GM23338 (cell line): Measurements from ENCODE around the gene AIRE. TPM values are rescaled to one million over a fixed set of nuclear protein-coding genes. Genes with fewer than 3 reads are reported as not detected.

Experiments used
- ATAC-seq: fragments of 200-7000 bp; cut with Tn5 transposase; 3 replicates; pipeline ENCODE4 v1.9.1; 2020
- DNase-seq: peaks from one replicate; pipeline ENCODE4 v3.0.0-alpha.2; 2015; ENCODE audit warnings: low spot score
- H2AFZ ChIP-seq: fragments of 200-600 bp; sonication (generic); 2 replicates; pipeline ENCODE4 v1.8.0; 2016; ENCODE audit warnings: antibody characterized with exemption, mild to moderate bottlenecking, moderate library complexity
- H3F3A ChIP-seq: fragments of 200-600 bp; sonication (generic); replicated peaks from 2 replicates; pipeline ENCODE4 v1.8.0; 2017; ENCODE audit warnings: antibody characterized with exemption, mixed run types, low read depth
- H3K27ac ChIP-seq: fragments of 200-600 bp; sonication (generic); 2 replicates; pipeline ENCODE4 v1.6.1; 2016; ENCODE audit warnings: low read depth
- H3K27me3 ChIP-seq: fragments of 200-600 bp; sonication (generic); 2 replicates; pipeline ENCODE4 v1.8.0; 2016; ENCODE audit warnings: mild to moderate bottlenecking, mixed run types, moderate library complexity; ENCODE audit not compliant: insufficient read depth
- H3K36me3 ChIP-seq: fragments of 200-600 bp; sonication (generic); 2 replicates; pipeline ENCODE4 v1.8.0; 2016; ENCODE audit warnings: mild to moderate bottlenecking; ENCODE audit not compliant: insufficient read depth
- H3K4me1 ChIP-seq: fragments of 200-600 bp; sonication (generic); 2 replicates; pipeline ENCODE4 v1.8.0; 2016; ENCODE audit warnings: mild to moderate bottlenecking, moderate library complexity; ENCODE audit not compliant: insufficient read depth
- H3K4me2 ChIP-seq: fragments of 200-600 bp; sonication (generic); 2 replicates; pipeline ENCODE4 v1.7.1; 2017; ENCODE audit warnings: mixed run types
- H3K4me3 ChIP-seq: fragments of 200-600 bp; sonication (generic); 2 replicates; pipeline ENCODE4 v1.6.1; 2016; ENCODE audit warnings: mixed run types
- H3K79me2 ChIP-seq: fragments of 200-600 bp; sonication (generic); replicated peaks from 2 replicates; pipeline ENCODE4 v1.8.0; 2017; ENCODE audit warnings: mild to moderate bottlenecking; ENCODE audit not compliant: insufficient read depth
- H3K9me2 ChIP-seq: fragments of 200-600 bp; sonication (generic); 2 replicates; pipeline ENCODE4 v1.8.0; 2017; ENCODE audit not compliant: insufficient read depth
- H4K20me1 ChIP-seq: fragments of 200-600 bp; sonication (generic); replicated peaks from 2 replicates; pipeline ENCODE4 v1.8.0; 2017; ENCODE audit warnings: mild to moderate bottlenecking; ENCODE audit not compliant: insufficient read depth
- H3K27ac Mint-ChIP-seq: 2 replicates; pipeline ENCODE4 v1.8.0; 2020; ENCODE audit warnings: inconsistent platforms, mild to moderate bottlenecking, moderate library complexity, mixed read lengths
- H3K27me3 Mint-ChIP-seq: 3 replicates; pipeline ENCODE4 v1.8.0; 2022; ENCODE audit warnings: low read depth, mild to moderate bottlenecking, moderate library complexity, mixed read lengths, inconsistent platforms; ENCODE audit not compliant: insufficient read depth, poor library complexity
- H3K36me3 Mint-ChIP-seq: 3 replicates; pipeline ENCODE4 v1.8.0; 2021; ENCODE audit warnings: low read depth, mild to moderate bottlenecking, inconsistent platforms, moderate library complexity, mixed read lengths
- H3K4me1 Mint-ChIP-seq: 3 replicates; pipeline ENCODE4 v1.8.0; 2020; ENCODE audit warnings: mild to moderate bottlenecking, inconsistent platforms, mixed read lengths
- H3K4me3 Mint-ChIP-seq: 3 replicates; pipeline ENCODE4 v1.8.0; 2021; ENCODE audit warnings: moderate library complexity, mild to moderate bottlenecking, inconsistent platforms, mixed read lengths
- H3K9me3 Mint-ChIP-seq: 3 replicates; pipeline ENCODE4 v1.8.0; 2020; ENCODE audit warnings: moderate library complexity, mild to moderate bottlenecking, inconsistent platforms, mixed read lengths
- CREB1 ChIP-seq: fragments of 250-450 bp; sonication (Bioruptor Pico); IDR thresholded peaks from 2 replicates; pipeline ENCODE4 v1.5.0; 2020; ENCODE audit warnings: low read depth, mild to moderate bottlenecking, moderate library complexity
- NANOG ChIP-seq: IDR thresholded peaks from 2 replicates; pipeline ENCODE4 v1.6.1; 2016; ENCODE audit warnings: antibody characterized with exemption, borderline replicate concordance
- POLR2AphosphoS5 ChIP-seq: IDR thresholded peaks from 2 replicates; pipeline ENCODE4 v1.6.1; 2016; ENCODE audit warnings: antibody characterized with exemption, low read depth
- STAT1 ChIP-seq: IDR thresholded peaks from one replicate; pipeline ENCODE4 v1.6.1; 2016; ENCODE audit warnings: antibody characterized with exemption; ENCODE audit not compliant: unreplicated experiment
- ZNF114 ChIP-seq: fragments of 250-450 bp; sonication (Bioruptor Pico); IDR thresholded peaks from 2 replicates; pipeline ENCODE4 v1.5.0; 2020; ENCODE audit warnings: mild to moderate bottlenecking, moderate library complexity
- polyA plus RNA-seq: library from polyadenylated mRNA; unstranded; fragments of >200 nt; fragmentation: Nextera tagmentation; extraction: Ambion mirVana; gene quantifications from 2 replicates; pipeline ENCODE4 v1.2.1, GENCODE V29; 2016
- total RNA-seq: library from RNA; depleted of rRNA; stranded (reverse); fragments of >200 nt; shearing (Covaris generic); gene quantifications from 2 replicates; pipeline ENCODE4 v1.2.3, GENCODE V29; 2014
- TF ChIP-seq, protein P1 (sequence below): IDR thresholded peaks from 2 replicates; pipeline ENCODE4 v1.6.1; 2016; ENCODE audit warnings: antibody characterized with exemption
- TF ChIP-seq, protein P2 (sequence below): IDR thresholded peaks from one replicate; pipeline ENCODE4 v1.6.1; 2018; ENCODE audit warnings: antibody characterized with exemption; ENCODE audit not compliant: unreplicated experiment

Gene AIRE
- total and polyA plus RNA-seq, 2 experiments from 2014 or later, result 0.10 TPM; not detected in 1

DNA sequence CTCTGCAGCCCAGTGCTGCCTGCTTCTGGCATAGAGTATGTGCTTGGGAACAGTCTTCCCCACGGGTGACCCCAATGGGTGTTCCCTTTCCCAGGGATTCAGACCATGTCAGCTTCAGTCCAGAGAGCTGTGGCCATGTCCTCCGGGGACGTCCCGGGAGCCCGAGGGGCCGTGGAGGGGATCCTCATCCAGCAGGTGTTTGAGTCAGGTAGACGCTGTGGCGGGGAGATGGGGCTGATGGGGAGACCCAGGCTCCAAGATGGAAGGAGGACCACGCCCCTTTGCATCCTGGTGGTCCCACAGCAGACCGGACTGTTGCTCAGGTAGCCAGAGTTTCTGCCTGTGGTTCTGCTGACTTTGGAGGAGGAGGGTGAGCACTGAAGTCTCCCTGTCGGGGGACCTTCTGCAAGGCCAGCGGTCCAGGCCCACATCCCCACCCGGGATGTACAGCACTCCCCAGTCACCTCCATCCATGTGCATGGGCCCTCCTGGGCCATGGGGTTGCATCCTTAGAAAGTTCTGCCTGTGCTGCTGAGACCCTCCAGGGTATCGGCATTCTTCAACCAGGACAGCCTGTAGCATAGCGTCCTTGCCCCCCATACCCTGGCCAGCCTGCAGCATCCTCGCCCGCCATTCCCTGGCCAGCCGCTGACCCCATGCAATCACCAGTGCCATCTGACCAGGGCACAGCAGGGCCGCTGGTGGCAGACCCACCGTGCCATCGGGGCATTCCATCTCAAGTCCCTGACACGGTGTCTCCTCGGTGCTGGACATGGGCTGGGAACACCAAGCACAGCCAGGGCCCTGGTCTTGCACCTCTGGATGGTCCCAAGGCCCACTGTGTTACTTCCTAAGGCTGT is 2.8 kb downstream of the AIRE start:
- no peaks in the 10 kb centered on the region for H3K9me2 ChIP-seq
- H3K4me3 ChIP-seq, result no peak overlapping the region
- no peaks in the 10 kb centered on the region for H3K79me2 ChIP-seq
- no peak overlapping the region for H2AFZ ChIP-seq
- no peak overlapping the region for H3K27ac ChIP-seq
- no peak overlapping the region for H3K4me2 ChIP-seq
- peaks cover 11% of the 10 kb centered on the region; the same call in 1 of the 2 replicates for H3K27me3 ChIP-seq
- Mint-ChIP-seq H3K27ac (no peak overlapping the region), H3K9me3 (no peaks in the 10 kb centered on the region), H3K36me3 (no peaks in the 10 kb centered on the region), H3K27me3 (peaks cover 8% of the 10 kb centered on the region), H3K4me1 (peaks cover 5% of the 10 kb centered on the region), H3K4me3 (no peak overlapping the region)
- peaks cover 4% of the 10 kb centered on the region for H3K4me1 ChIP-seq
- H3F3A ChIP-seq, result no peaks in the 10 kb centered on the region
- H3K36me3 ChIP-seq, result no peaks in the 10 kb centered on the region
- no peaks in the 10 kb centered on the region for H4K20me1 ChIP-seq
- ATAC-seq (no peak), DNase-seq (no peak)
- TF ChIP-seq NANOG (no peak), STAT1 (no peak)

DNA sequence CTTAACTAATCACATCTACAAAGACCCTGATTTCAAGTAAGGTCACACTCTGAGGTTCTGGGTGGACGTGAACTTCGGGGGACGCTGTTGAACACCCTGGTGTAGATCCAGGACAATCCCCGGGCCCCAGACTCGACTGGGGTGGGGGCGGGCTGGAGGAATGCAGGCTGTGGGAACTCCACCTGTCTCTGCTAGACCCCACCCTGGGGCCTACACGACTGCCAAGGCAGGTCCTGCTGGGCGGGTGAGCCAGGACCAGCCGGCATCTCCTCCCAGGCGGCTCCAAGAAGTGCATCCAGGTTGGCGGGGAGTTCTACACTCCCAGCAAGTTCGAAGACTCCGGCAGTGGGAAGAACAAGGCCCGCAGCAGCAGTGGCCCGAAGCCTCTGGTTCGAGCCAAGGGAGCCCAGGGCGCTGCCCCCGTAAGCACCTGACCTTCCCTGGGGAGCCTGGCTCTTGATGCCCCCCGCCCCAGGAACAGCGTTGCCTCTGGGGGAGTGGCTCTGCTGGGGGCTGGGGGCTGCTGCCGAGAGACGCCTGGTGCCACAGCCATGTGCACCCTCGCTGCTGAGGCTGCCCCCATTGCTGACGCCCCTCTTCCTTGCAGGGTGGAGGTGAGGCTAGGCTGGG is 3.8 kb downstream of the AIRE start:
- no peak for ATAC-seq
- Histone ChIP-seq H3K27ac (no peak overlapping the region), H3K4me2 (no peak overlapping the region), H3K79me2 (no peaks in the 10 kb centered on the region), H3K4me3 (no peak overlapping the region), H3F3A (no peaks in the 10 kb centered on the region), H3K4me1 (no peaks in the 10 kb centered on the region), H3K27me3 (peaks cover 11% of the 10 kb centered on the region; the same call in 1 of the 2 replicates), H3K9me2 (no peaks in the 10 kb centered on the region), H4K20me1 (no peaks in the 10 kb centered on the region), H3K36me3 (no peaks in the 10 kb centered on the region), H2AFZ (no peak overlapping the region)
- TF ChIP-seq STAT1 (no peak), POLR2AphosphoS5 (no peak), CREB1 (no peak), NANOG (no peak), ZNF114 (CRISPR knock-in tag) (no peak)
- TF ChIP-seq, protein P1, sequence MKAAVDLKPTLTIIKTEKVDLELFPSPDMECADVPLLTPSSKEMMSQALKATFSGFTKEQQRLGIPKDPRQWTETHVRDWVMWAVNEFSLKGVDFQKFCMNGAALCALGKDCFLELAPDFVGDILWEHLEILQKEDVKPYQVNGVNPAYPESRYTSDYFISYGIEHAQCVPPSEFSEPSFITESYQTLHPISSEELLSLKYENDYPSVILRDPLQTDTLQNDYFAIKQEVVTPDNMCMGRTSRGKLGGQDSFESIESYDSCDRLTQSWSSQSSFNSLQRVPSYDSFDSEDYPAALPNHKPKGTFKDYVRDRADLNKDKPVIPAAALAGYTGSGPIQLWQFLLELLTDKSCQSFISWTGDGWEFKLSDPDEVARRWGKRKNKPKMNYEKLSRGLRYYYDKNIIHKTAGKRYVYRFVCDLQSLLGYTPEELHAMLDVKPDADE, result no peak
- TF ChIP-seq, protein P2, sequence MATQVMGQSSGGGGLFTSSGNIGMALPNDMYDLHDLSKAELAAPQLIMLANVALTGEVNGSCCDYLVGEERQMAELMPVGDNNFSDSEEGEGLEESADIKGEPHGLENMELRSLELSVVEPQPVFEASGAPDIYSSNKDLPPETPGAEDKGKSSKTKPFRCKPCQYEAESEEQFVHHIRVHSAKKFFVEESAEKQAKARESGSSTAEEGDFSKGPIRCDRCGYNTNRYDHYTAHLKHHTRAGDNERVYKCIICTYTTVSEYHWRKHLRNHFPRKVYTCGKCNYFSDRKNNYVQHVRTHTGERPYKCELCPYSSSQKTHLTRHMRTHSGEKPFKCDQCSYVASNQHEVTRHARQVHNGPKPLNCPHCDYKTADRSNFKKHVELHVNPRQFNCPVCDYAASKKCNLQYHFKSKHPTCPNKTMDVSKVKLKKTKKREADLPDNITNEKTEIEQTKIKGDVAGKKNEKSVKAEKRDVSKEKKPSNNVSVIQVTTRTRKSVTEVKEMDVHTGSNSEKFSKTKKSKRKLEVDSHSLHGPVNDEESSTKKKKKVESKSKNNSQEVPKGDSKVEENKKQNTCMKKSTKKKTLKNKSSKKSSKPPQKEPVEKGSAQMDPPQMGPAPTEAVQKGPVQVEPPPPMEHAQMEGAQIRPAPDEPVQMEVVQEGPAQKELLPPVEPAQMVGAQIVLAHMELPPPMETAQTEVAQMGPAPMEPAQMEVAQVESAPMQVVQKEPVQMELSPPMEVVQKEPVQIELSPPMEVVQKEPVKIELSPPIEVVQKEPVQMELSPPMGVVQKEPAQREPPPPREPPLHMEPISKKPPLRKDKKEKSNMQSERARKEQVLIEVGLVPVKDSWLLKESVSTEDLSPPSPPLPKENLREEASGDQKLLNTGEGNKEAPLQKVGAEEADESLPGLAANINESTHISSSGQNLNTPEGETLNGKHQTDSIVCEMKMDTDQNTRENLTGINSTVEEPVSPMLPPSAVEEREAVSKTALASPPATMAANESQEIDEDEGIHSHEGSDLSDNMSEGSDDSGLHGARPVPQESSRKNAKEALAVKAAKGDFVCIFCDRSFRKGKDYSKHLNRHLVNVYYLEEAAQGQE, result no peak
- no peak overlapping the region for H3K27ac Mint-ChIP-seq
- H3K27me3 Mint-ChIP-seq, result peaks cover 5% of the 10 kb centered on the region
- H3K36me3 Mint-ChIP-seq, result no peaks in the 10 kb centered on the region
- H3K4me1 Mint-ChIP-seq, result no peaks in the 10 kb centered on the region
- no peak overlapping the region for H3K4me3 Mint-ChIP-seq
- DNase-seq, result no peak
- no peaks in the 10 kb centered on the region for H3K9me3 Mint-ChIP-seq
